ENCODE results near the gene RNF138.
"Not testable (repeated sequence)": the region's sequence is repeated elsewhere in the genome, so short reads cannot be mapped to it uniquely, and the experiment has no call there.

The RNF138 gene

GRCh38 chr18:32091724-32092421, at the start of gene RNF138:
Gene RNF138, plus strand, starts transcription at chr18:32091874. Its CDS starts 903 bp downstream, at chr18:32092777.
- peak; percentile 59 to 69 for DNase-seq

GRCh38 chr18:32042337-32042736, 49.3 kb upstream of the RNF138 start:
- peak; percentile 61 to 79 for DNase-seq

GRCh38 chr18:32048507-32049091, 43.1 kb upstream of the RNF138 start:
- peak; percentile 79 to 82 for DNase-seq

GRCh38 chr18:32049393-32050171, 42.1 kb upstream of the RNF138 start:
- DNase-seq: peak; percentile 73 to 85

- no peak for DNase-seq
Measured at GRCh38 chr18:32056613-32057358, 34.9 kb upstream of the RNF138 start.

- DNase-seq: no peak
Measured at GRCh38 chr18:32057624-32058165, 34.0 kb upstream of the RNF138 start.

- no peak for DNase-seq
Measured at GRCh38 chr18:32060026-32060425, 31.6 kb upstream of the RNF138 start.

GRCh38 chr18:32067375-32068167, 24.1 kb upstream of the RNF138 start:
- no peak for DNase-seq

- DNase-seq: peak; percentile 27 to 42
Measured at GRCh38 chr18:32072321-32072720, 19.4 kb upstream of the RNF138 start.

GRCh38 chr18:32074206-32074605, 17.5 kb upstream of the RNF138 start:
- DNase-seq: no peak

GRCh38 chr18:32078845-32079244, 12.8 kb upstream of the RNF138 start:
- no peak for DNase-seq

GRCh38 chr18:32081881-32082280, 9.8 kb upstream of the RNF138 start:
- DNase-seq: no peak

GRCh38 chr18:32083781-32084180, 7.9 kb upstream of the RNF138 start:
- no peak for DNase-seq

- peak; percentile 31 to 32 for DNase-seq
Measured at GRCh38 chr18:32086881-32087280, 4.8 kb upstream of the RNF138 start.

GRCh38 chr18:32090831-32091230, 843 bp upstream of the RNF138 start:
- not testable (repeated sequence) for DNase-seq

GRCh38 chr18:32091325-32091723, 350 bp upstream of the RNF138 start:
- no peak for DNase-seq

- peak; percentile 90 to 93 for DNase-seq
Measured at GRCh38 chr18:32092422-32093101, 888 bp downstream of the RNF138 start.

GRCh38 chr18:32093102-32093511, 1.4 kb downstream of the RNF138 start:
- peak; percentile 35 to 48 for DNase-seq

- DNase-seq: no peak
Measured at GRCh38 chr18:32093523-32093922, 1.8 kb downstream of the RNF138 start.

GRCh38 chr18:32095192-32095899, 3.7 kb downstream of the RNF138 start:
- no peak for DNase-seq

GRCh38 chr18:32095900-32096229, 4.2 kb downstream of the RNF138 start:
- DNase-seq: no peak

All from AML-193 (cell line).